H4 (cell line): ENCODE results near the gene SLC2A8. TPM values are rescaled to one million over a fixed set of nuclear protein-coding genes. Genes with fewer than 3 reads are reported as not detected.

Experiments
- DNase-seq: peaks from one replicate; pipeline ENCODE4 v3.0.0-alpha.2; 2015; ENCODE audit warnings: low spot score
- total RNA-seq: library from RNA; depleted of rRNA; stranded (reverse); fragments of >200 nt; shearing (Covaris generic); gene quantifications from 2 replicates; pipeline ENCODE4 v1.2.3, GENCODE V29; 2014

SLC2A8 gene
- total RNA-seq, 1 experiment from 2014 or later, result 8.4 TPM

- DNase-seq, result no peak
These were observed 40.7 kb downstream of the SLC2A8 start for GRCh38 chr9:127437497-127438264.

GRCh38 chr9:127438394-127438793, 41.4 kb downstream of the SLC2A8 start:
- DNase-seq, result no peak

GRCh38 chr9:127444283-127444920, 47.4 kb downstream of the SLC2A8 start:
- DNase-seq, result no peak

- DNase-seq, result no peak
These were observed 48.2 kb downstream of the SLC2A8 start for GRCh38 chr9:127444921-127445850.

GRCh38 chr9:127445851-127446712, 49.1 kb downstream of the SLC2A8 start:
- DNase-seq, result no peak

- no peak for DNase-seq
These were observed 49.9 kb downstream of the SLC2A8 start for GRCh38 chr9:127446713-127447415.

- no peak for DNase-seq
These were observed 50.6 kb downstream of the SLC2A8 start for GRCh38 chr9:127447416-127448111.

GRCh38 chr9:127448112-127448805, 51.3 kb downstream of the SLC2A8 start:
- DNase-seq, result no peak

GRCh38 chr9:127449332-127449966, 52.5 kb downstream of the SLC2A8 start:
- DNase-seq, result no peak

GRCh38 chr9:127450243-127450760, 53.3 kb downstream of the SLC2A8 start:
- DNase-seq, result no peak

- peak; percentile 89 for DNase-seq
These were observed 54.0 kb downstream of the SLC2A8 start, which contains the start of the genes LRSAM1 and RPL12 for GRCh38 chr9:127450830-127451607. LRSAM1 (plus strand) TSS chr9:127451510; CDS start chr9:127454528, 3,018 bp downstream. RPL12 (minus strand) TSS chr9:127451406; CDS start chr9:127451317, 89 bp downstream.

- no peak for DNase-seq
These were observed 54.6 kb downstream of the SLC2A8 start for GRCh38 chr9:127451608-127451857.

GRCh38 chr9:127451858-127452656, 55.1 kb downstream of the SLC2A8 start:
- peak; percentile 40 for DNase-seq

GRCh38 chr9:127452691-127453090, 55.7 kb downstream of the SLC2A8 start:
- no peak for DNase-seq

- no peak for DNase-seq
These were observed 58.5 kb downstream of the SLC2A8 start for GRCh38 chr9:127455324-127455992.

- no peak for DNase-seq
These were observed 60.4 kb downstream of the SLC2A8 start for GRCh38 chr9:127457191-127457878.
